GM21619 (cell line): ENCODE results near the gene PPTC7.

Experiments used
- ATAC-seq: cut with Tn5 transposase; IDR thresholded peaks from one replicate; pipeline ENCODE4 v1.9.1; 2021; ENCODE audit not compliant: unreplicated experiment

PPTC7 gene

GRCh38 chr12:110498984-110499706, 84.0 kb downstream of the PPTC7 start:
- no peak for ATAC-seq
